GM18868 (cell line): ENCODE results near the gene CEPT1.
"Not testable (repeated sequence)": the region's sequence is repeated elsewhere in the genome, so short reads cannot be mapped to it uniquely, and the experiment has no call there.

Source experiments
- ATAC-seq: cut with Tn5 transposase; IDR thresholded peaks from one replicate; pipeline ENCODE4 v1.9.1; 2021; ENCODE audit warnings: mild to moderate bottlenecking, moderate library complexity; ENCODE audit not compliant: unreplicated experiment

CEPT1 gene

DNA sequence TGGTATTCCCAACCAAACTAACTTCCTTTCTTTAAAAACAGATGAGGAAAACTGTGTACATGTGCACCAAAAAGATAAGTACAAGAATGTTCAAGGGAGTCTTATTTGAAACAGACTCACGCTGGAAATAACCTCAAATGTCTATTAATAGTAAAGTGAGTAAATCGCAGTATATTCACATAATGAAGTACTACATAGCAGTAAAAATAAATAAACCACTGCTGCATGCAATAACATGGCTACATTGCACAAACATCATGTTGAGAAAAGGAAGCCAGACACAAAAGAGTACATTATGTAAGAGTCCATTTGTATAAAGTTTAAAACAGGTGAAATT is 65.7 kb downstream of the CEPT1 start:
- ATAC-seq: no peak

DNA sequence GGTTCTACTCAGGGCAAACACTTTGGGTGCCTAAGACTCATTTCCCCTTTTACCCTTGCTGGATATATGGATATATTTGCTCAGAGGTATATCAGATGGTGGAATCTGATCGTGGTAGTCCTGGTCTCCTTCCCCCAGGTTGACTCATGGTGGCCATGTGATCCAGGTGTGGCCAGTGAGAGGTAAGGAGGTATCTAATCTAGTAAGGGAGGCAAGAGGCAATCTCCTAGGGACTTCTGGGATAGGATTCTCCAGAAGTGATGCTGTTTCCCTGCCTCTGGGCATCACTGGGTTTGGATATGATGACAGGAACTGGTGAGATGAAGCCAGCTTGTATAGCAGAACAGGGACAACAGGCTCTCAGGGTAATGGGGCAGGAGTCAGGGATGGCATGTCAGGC is 68.9 kb downstream of the CEPT1 start:
- ATAC-seq: no peak

DNA sequence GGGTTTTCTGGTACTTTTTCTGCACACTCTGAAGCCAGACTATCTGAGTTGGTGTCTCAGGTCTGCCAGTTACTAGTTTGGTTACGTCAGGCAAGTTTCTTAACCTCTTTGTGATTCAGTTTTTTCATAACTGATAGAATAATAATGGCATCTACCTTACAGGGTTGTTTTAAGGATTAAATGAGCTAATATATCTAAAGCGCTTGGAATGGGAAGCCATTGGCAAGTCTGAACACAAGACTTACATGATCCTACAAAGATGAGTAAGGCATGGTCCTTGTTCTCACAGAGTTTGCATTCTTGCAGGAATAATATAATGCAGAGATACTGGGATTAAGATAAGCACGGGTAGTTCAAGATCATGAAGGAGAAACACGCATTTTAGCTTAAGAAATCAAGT is 69.6 kb downstream of the CEPT1 start:
- ATAC-seq: no peak

DNA sequence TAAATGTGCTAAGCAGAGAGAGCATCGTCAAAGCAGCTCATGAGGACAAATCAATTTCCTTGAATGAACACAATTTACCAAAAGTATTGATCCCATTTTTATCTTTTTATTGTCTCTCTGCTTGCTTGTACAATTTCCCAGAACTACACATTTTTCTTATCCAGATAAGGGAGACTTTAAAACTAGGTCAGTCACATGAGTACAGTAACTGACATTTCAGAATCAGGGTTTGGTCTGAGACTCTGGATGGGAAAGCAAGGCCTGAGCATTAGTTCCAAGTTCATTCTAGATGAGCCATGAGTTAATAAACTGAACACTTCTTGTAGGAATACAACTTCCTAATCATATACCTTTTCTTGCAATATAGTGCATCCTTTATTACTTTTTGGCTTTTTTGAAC is 71.9 kb downstream of the CEPT1 start:
- no peak for ATAC-seq

DNA sequence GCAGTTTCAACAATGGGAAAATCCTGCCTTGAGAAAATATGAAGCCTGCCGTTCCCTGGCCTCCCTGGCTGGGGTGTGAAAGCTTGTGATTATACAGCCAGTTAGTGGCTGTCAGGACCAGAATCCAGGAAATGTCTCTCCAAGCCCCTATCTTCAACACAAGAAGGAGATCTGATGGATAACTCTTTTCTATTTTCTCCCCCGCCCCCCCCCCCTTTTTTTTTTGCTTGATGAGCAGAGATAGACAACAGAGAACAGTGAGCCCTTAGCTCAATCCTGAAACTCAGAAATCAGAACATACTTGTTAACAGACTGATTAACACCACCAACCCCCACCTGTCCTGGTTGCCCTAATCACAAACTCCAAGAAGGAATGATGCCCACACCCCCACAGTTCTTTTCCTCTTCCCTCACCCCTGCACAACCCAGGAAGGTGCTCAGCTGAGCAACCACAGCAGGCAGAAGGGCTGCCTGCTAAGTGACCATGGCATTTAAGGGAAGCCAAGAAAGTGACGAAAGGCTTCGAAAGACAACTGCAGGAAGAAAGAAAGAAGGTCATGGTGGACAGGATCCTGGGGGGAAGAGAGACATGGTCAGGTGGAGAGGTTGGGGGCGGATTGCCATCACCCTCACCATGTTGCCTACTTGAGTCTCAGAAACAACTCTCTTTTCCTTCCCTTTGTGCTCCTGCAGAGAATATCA is 72.8 kb downstream of the CEPT1 start:
- ATAC-seq: no peak

DNA sequence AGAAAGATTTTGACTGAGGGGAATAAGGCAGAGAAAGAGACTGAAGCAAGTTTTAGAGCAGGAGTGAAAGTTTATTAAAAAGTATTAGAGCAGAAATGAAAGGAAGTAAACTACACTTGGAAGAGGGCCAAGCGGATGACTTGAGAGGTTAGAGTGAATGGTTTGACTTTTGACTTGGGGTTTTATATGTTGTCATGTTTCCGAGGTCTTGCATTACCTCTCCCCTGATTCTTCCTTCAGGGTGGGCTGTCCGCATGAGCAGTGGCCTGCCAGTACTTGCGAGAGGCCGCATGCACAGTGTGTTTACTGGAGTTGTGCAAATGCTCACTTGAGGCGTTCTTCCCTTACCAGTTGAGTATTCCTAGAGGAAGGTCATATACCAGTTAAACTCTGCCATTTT is 73.4 kb downstream of the CEPT1 start:
- ATAC-seq: no peak

DNA sequence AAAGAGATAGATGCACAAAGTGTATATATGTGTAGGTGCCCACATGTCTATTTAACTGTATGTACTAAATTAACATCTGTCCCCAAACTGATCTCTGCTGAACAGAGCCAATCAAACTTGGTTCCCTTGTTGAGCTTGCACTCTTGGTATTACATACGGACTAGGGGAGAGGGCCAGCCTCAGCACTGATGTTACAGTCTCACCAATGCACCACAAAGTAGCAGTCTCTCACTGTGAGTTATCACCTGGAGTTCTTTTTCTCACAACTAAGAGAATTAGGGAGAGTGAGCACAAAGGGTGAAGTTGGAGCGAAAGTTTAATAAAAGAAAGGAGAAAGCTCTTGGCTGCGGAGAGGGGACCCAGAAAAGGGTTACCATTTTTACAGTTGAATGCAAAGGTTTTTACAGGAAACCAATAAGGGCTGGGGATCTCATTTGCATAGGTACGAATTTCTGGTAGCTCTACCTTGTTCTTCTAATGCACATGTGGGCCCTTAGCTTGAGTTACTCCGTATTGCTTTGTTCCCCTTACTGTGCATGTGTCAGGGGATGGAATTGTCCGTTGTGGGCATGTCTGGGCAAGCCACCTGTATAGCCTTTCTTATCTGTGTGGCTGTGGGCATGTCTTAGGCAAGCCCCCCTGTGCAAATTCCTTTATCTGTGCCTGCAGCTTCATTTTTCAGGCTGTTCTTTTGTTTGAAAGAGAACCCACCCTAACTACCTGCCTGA is 74.2 kb downstream of the CEPT1 start:
- ATAC-seq: no peak

DNA sequence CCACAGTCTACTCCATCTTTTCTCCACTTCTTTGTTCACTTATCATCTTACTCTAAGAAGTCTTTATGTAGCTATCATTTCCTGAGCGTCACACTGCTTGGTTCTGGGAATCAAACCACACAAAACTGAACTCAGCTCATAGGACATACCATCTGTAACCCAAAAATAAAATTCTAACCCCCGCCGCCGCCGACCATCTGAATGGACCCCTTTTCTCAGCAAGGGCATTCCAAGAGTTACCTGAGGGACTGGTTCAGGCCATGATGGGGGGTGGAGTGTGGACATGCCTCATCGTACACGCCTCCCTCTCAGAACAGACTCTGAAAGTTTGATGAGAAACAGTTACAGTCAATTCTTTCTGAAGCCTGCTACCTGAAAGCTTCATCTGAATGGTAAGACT is 74.9 kb downstream of the CEPT1 start:
- ATAC-seq: no peak

DNA sequence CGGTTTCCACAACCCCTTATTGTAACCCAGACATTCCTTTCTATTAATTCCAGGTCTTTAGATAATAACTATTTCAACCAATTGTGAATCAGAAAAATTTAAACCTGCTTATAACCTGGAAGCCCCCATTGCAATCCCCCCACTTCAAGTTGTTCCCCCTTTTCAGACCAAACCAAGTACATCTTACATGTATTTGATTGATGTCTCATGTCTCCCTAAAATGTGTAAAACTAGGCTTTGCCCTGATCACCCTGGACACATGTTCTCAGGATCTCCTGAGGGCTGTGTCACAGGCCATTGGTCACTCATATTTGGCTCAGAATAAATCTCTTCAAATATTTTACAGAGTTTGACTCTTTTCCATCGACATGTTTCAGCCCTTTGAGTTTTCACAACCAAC is 75.3 kb downstream of the CEPT1 start:
- ATAC-seq: not testable (repeated sequence)

DNA sequence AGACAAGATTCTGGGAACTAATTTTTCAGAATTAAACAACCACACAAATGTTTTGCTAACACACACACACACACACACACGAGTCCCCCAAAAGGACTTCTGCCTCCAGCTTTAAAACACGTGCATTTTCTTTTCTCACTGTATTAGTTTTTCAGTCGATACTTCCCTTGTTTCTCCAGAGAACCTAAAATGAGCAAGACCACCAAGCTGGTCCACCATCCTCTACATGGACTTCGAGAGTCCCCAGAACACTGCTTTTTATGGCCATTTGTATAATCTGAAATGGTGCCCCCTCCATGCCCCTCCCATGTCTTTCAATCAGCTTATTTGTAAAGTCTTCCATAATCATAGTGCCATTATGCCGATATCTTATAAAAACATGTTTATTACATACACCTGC is 76.7 kb downstream of the CEPT1 start:
- ATAC-seq: no peak

DNA sequence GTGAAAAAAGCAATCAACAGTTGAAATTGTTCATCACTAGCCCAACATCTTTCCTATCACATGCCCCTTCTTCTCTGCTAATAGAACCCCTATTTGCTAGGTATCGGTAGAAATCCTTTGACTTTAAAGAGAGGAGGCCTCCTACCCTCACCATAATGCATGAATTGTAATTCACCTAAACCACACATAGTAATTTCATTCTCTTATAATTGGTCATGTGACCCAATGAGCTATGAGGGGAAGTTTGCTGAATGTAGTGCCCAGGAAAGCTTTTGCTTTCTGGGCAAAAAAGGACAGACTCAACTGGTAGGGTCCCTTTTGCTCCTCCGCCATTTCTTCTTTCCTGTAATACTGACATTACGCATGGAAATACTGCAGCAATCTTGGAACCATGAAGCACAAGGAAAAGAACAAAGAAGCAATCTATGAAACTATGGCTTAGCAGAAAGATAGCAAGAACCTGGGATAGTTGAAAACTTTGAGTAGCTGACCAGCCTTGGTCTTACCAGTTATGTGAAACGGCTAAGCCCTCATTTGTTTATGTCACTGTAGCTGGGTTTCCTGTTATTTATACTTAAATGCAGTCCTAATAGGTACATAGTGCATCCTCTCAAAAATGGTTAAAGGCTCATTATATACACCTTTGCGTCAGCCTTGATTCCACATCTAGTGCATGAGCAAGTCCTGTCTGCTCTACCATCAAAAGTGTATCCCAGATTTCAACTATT is 77.3 kb downstream of the CEPT1 start:
- ATAC-seq: no peak

DNA sequence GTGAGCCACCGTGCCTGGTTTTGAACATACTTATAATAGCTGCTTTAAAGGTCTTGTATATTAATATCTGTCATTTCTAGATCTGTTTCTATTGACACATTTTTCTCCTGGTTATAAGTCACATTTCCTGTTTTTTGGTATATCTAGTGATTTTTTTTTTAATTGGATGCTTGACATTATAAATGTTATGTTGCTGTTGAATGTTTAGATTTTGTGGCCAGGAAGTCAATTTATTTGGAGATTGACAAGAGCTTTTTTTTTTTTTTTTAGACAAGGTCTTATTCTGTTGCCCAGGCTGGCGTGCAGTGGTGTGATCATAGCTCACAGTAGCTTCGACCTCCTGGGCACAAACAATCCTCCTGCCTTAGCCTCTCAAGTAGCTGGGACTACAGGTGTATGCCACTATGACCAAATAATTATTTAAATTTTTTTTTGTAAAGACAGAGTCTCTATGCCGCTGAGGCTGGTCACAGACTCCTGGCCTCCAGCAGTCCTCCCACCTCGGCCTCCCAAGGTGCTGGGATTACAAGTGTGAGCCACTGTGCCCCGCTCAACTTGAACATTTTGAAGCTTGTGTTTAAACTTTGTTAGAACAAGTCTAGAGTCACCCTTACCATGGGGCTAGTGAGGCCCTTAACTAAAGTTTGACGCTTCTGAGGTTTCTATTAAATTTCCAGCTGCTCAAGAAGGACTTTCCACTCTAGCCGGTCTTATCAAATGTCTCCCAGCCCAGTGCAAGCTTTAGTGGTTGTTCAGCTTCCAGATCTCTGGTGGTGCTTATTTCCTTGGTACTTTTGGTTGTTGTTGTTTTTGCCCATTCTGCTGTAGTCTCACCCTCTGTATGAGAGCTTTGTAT is 78.9 kb downstream of the CEPT1 start:
- no peak for ATAC-seq

DNA sequence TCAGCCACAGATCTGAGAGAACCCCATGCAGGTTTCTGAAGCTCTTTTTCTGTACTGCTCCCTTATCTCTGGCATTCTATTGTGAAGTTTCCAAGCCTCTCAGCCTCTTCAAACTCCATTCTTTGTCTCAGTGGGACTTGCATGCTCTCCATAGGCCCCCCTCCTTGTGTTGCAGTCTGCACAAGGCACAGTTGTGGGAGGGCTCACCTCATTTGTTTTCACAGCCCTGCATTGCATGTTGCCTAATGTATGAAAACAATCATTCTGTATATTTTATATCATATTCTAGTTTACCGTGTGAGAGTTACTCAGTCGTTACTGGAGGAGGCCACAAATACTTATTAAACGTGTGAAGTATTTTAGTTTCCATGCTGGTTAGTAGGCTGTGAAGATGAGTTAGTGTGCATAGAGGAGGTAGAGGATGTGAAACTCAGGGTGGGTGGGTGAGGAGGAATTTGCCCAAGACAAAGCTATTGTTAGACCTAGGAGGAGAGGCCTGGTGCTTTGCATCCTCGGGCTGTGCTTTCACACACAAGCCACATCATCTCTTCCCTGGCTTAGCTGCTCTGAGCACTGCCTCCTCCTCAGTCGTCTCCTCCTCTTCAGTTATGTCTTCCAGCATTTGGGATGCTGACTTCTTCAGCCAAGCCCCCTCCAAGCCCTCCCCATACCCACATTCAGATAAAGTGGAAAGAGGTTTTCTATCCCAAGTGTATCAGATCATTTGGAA is 79.7 kb downstream of the CEPT1 start:
- ATAC-seq: peak; percentile 37

DNA sequence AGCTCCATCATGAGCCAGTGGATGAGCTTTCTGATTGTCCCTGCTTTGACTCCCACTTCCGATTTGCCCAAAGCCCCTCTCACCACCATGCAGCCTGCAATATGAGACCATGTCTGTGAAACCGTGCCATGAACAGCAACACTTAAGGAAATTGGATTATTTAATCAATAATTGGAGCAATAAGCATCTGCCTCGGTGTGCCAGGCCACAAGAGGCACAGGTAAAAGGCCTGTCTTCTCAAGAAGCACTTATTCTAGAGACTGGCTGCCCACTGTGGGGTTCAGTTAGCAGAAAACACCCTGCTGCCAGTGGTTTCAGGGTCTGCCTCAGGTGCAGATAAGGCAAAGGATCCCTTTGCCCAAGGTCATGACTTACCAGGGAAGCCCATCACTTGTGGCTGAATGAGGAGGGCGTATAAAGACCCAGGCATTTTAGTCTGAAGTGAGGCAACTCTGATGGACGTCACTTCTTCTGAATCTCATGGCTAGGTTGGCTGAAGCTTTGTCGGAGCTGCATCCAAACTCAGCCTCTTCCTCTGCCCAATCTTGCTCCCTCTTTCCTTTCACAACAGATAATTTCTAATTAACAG is 80.4 kb downstream of the CEPT1 start:
- no peak for ATAC-seq

DNA sequence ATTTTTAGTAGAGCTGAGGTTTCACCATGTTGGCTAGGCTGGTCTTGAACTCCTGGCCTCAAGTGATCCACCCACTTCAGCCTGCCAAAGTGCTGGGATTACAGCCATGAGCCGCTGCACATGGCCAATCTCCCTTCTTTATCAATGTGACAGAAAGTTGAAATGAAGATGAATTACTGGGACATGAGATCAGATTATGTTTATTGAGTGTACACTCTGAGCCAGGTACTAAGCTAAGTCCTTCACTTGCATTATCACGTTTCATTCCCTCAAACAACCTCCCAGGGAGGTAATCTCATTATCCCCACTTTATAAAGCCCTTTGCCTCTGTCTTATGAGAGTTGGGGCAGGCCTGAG is 81.2 kb downstream of the CEPT1 start:
- no peak for ATAC-seq

DNA sequence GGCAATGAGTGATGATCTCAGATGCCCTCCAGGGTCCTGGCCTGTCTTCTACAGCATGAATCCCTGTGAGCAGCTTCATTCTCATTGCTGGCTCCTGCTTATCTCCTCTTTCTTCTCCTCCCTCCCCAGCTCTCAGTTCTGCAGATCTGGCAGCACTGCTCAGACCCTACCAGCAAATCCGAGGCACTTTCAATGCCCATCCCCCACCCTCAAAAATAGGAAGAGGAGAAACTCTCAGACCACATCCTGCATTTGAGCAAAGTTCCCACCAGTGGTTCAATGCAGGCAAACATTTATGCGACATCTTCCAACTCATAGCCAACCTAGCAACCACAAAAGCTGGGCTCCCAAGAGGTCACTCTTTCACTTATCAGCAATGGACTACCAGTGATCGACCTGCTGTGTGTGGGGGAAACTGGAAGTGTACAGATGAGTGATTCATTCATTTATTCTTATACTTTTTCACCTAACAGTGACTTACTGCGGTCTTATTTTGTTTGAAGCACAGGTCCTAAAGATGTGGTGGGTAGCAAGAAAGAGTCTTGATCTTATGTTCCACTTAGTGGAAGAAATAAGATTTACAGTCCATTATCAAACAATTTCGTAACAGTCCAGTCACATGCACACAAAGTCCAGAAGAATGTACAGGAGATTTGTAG is 81.7 kb downstream of the CEPT1 start:
- peak; percentile 55 for ATAC-seq

DNA sequence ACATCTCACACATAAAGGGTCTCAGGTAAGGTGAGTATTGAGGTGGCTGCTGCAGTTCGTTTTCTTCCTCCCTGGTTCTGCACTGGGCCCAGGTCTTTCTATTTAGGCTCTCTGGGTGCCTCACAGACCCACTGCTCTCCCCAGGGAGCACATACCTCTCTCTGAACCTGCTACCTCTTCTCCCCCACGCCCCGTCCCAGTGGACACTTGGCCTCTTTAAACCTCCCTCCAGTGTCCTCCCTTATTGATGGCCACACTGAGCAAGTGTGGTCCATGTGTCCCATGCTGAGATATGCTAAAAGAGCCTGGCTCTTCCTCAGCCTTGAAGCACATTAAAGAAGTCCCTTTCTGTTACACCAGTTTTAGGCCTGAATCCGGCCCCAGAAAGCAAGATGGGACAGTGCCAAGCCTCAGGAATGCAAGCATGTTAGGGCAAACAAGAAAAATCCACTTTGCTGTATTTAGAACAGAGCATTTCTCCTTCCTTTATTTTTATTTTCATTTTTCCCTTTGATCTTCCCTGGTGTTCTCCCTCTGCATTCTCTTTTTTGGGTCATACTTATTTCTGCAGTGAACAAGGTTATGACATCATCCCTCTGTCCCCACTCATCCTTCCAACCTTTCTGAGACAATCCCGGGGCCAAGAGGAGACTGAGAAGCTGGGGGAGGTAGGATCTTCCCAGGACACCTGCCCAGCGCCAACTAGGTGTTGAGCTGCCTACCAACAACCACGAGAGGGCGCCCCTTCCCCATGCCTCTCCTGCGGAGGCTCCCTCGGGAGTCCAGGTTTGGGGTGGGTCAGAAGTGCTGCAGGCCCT is 82.5 kb downstream of the CEPT1 start:
- no peak for ATAC-seq

DNA sequence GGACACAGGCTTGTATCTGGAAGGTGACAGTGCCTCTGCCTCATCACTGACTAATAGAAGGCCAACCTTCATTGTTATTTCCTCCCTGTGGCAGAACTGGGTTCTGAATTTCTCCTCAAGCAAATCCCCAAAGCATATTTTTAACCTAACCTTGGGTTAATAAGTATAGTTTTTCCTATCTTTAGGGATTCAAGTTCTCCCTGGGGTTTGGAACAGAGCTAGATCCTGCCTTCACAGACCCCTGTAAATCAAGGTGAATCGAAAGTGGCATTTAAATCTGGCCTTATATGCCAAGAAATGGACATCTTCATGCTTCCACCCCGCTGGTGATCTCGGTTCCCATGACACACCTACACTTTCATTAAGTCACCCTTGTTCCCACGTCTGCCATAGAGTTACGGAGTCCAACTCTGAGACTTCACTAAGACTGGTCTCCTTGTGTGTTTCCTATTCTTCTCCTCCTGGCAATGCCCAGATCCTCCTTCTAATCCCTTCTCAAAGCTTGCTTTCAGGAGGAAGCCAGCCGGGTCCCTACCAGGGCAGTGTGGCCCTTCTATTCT is 83.2 kb downstream of the CEPT1 start:
- ATAC-seq: no peak

DNA sequence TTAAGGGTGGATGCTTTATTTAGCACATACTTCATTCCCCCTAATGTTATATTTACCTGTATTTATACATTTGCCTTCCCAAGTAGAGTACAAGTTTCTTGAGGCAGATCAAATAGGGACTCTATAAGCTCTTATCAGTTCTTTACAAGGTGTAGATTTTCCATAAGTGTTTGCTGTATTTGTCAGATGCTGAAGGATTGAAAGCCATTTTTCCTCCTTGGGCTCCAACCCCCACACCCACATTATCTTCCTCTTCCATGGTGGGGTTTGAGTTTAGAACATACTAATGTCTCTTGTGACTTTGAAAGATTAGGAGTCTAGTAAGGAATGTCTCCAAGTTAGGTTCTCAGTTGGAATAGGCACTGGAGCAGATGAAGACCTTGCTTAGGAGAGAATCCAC is 85.1 kb downstream of the CEPT1 start:
- no peak for ATAC-seq
